Mucosa of gallbladder (tissue), 1 donor: ENCODE measurements around the gene SUSD3. TPM values are rescaled to one million over a fixed set of nuclear protein-coding genes. Genes with fewer than 3 reads are reported as not detected.

Experiments used
- DNase-seq: peaks from one replicate; pipeline ENCODE4 v3.0.0-alpha.2; 2020; ENCODE audit warnings: low spot score
- total RNA-seq: library from RNA; stranded (reverse); gene quantifications from one replicate; pipeline ENCODE4 v1.2.1, GENCODE V29; 2021
- donor health status: DM: no; HTN: no; CAD: no.

The SUSD3 gene
- total RNA-seq, 1 donor from 2014 or later = 5.0 TPM

- DNase-seq = no peak
Measured at GRCh38 chr9:93123561-93124283, 65.2 kb downstream of the SUSD3 start.

- no peak for DNase-seq
Measured at GRCh38 chr9:93124793-93125192, 66.3 kb downstream of the SUSD3 start.

GRCh38 chr9:93125331-93125894, 66.9 kb downstream of the SUSD3 start:
- DNase-seq = no peak

- no peak for DNase-seq
Measured at GRCh38 chr9:93126151-93126781, 67.8 kb downstream of the SUSD3 start.

- no peak for DNase-seq
Measured at GRCh38 chr9:93126825-93127368, 68.4 kb downstream of the SUSD3 start.

DNA sequence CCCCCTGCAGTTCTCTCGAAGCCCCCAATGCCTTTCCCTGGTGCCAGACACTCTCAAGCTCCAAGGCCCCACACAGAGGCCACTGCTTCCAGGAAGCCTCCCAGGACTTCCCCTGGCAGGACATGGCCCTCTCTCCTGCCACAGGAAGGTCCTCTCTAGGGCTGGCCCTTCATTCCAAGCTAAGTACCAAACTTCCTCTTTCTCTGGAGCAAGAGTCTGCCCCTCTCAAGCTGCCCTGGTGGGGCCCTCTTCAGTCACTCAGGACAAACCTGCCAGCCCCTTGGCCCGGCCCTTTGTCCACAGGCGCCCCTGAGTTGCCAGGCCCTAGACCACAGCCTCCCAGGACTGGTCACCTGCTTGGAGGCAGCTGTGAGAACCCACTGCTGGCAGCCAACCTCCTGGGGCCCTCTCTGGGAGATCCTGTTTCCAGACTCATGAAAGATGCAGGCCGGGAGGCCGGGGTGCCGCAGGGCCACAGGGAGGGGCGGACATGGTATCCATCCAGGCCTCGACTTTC, 69.0 kb downstream of the SUSD3 start:
- DNase-seq = no peak

- no peak for DNase-seq
Measured at GRCh38 chr9:93128011-93128714, 69.7 kb downstream of the SUSD3 start.

DNA sequence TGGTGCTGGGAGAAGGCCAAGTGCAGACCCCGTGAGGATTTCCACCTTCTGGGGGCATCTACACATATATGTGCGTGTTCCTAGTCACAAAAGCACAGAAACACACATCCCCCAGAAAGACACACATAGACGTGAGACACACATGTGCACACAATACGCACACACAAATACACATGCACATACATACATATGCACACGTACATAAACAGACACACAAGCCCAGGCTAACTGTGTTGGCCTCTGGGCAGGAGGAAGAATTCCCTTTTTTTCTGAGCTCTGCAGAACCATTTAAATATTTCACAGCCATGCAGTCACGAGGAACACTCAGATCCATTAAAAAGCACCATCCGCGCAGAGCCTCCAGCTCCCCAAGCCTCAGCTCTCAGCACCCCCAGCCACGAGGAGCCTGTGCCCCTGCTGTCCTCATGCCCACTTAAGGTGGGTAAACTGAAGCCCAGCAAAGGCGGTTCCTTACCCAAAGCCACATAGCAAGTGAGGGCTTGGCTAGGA, 70.3 kb downstream of the SUSD3 start:
- DNase-seq = no peak

DNA sequence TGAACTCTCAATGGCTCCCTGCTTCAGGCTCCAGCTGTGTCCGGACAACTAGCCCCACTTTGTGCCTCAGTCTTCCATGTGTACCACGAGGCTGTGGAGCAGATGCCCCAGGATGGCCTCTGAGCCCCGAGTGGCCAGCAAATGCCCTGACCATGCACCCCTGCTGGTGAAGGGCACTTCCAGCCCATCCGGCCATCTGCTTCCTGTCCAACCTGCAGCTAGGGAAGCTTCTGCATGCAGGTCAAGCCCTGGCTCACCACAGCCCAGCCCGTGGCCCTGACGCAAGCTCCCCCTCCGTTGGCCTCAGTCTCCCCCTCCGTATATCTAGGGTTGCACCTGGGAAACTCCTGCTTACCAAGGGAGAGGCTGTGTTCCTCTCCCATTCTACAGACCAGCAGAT, 70.8 kb downstream of the SUSD3 start:
- no peak for DNase-seq

- DNase-seq = no peak
Measured at GRCh38 chr9:93129691-93130500, 71.4 kb downstream of the SUSD3 start.

- no peak for DNase-seq
Measured at GRCh38 chr9:93130861-93131481, 72.5 kb downstream of the SUSD3 start.

- no peak for DNase-seq
Measured at GRCh38 chr9:93131599-93132286, 73.2 kb downstream of the SUSD3 start.

- peak; percentile 63 for DNase-seq
Measured at GRCh38 chr9:93132287-93132927, 73.9 kb downstream of the SUSD3 start.

- DNase-seq = no peak
Measured at GRCh38 chr9:93132946-93133680, 74.6 kb downstream of the SUSD3 start.

GRCh38 chr9:93133681-93134014, 75.1 kb downstream of the SUSD3 start:
- peak; percentile 81 for DNase-seq

- DNase-seq = peak; percentile 64
Measured at GRCh38 chr9:93134015-93134739, 75.7 kb downstream of the SUSD3 start, which contains the start of gene NINJ1. NINJ1 (minus strand) TSS chr9:93134251; CDS start chr9:93134217, 34 bp downstream.
